Epithelial cell of esophagus (primary cell): ENCODE results near the gene RBMS2.

Experiments used
- DNase-seq: peaks from one replicate; pipeline ENCODE4 v3.0.0; 2010; ENCODE audit warnings: low read depth
- H3K4me3 ChIP-seq: 2 replicates; pipeline ENCODE4 v1.5.1; 2011; ENCODE audit warnings: mild to moderate bottlenecking, low read length, control low read depth
- CTCF ChIP-seq: IDR thresholded peaks from 2 replicates; pipeline ENCODE4 v1.5.1; 2011; ENCODE audit warnings: low read depth, mild to moderate bottlenecking, low read length, control low read depth, inconsistent platforms; ENCODE audit not compliant: insufficient read depth; ENCODE audit errors: missing control alignments

RBMS2 gene

GRCh38 chr12:56635806-56636674 lies 114.4 kb downstream of the RBMS2 start:
- peak; percentile 93 for DNase-seq
- no peak for TF ChIP-seq CTCF
- H3K4me3 ChIP-seq: peak overlapping the region; percentile 97

GRCh38 chr12:56636675-56637540 lies 115.3 kb downstream of the RBMS2 start:
- peak; percentile 70 for TF ChIP-seq CTCF
- DNase-seq: peak; percentile 100
- H3K4me3 ChIP-seq: peak overlapping the region; percentile 97

- no peak for DNase-seq
- TF ChIP-seq CTCF: no peak
- H3K4me3 ChIP-seq: no peak overlapping the region
Observed at GRCh38 chr12:56637621-56638020, 116.0 kb downstream of the RBMS2 start.

GRCh38 chr12:56641219-56641618 lies 119.6 kb downstream of the RBMS2 start:
- no peak for DNase-seq
- H3K4me3 ChIP-seq: no peak overlapping the region
- no peak for TF ChIP-seq CTCF

- H3K4me3 ChIP-seq: peak overlapping the region; percentile 100
- TF ChIP-seq CTCF: no peak
- DNase-seq: no peak
Observed at GRCh38 chr12:56644654-56645053, 123.0 kb downstream of the RBMS2 start.

- TF ChIP-seq CTCF: no peak
- H3K4me3 ChIP-seq: peak overlapping the region; percentile 100
- DNase-seq: no peak
Observed at GRCh38 chr12:56645201-56645716, 123.6 kb downstream of the RBMS2 start.
